Transverse colon (tissue), 4 donors: ENCODE results near the gene EMX2.

Experiments
- EP300 ChIP-seq: sonication (generic); formaldehyde crosslinking; IDR thresholded peaks from one replicate; pipeline ENCODE4 v1.6.1; 2017; ENCODE audit warnings: antibody characterized with exemption, low read depth
- POLR2A ChIP-seq: fragments of 450-650 bp; IDR thresholded peaks from one replicate; pipeline ENCODE4 v1.6.1; 2016; ENCODE audit warnings: antibody characterized with exemption, mild to moderate bottlenecking, moderate library complexity
- POLR2AphosphoS5 ChIP-seq, 3 donors: sonication (generic); formaldehyde crosslinking; IDR thresholded peaks; one replicate each; pipeline ENCODE4 v1.6.1; 2016; ENCODE audit warnings: antibody characterized with exemption in 3 of 3
- TF ChIP-seq, protein P1 (sequence below), 5 experiments: fragments of 200-600 bp in 3 of 5; fragments of 450-650 bp in 2 of 5; sonication (generic) in 3 of 5; IDR thresholded peaks; 1 replicate in 2 of 5; 2 replicates in 3 of 5; pipeline ENCODE4 v1.5.1; 2016 to 2017; ENCODE audit warnings: antibody characterized with exemption in 5 of 5, inconsistent platforms in 3 of 5, mild to moderate bottlenecking in 2 of 5, moderate library complexity in 1 of 5

- TF ChIP-seq, protein P1, sequence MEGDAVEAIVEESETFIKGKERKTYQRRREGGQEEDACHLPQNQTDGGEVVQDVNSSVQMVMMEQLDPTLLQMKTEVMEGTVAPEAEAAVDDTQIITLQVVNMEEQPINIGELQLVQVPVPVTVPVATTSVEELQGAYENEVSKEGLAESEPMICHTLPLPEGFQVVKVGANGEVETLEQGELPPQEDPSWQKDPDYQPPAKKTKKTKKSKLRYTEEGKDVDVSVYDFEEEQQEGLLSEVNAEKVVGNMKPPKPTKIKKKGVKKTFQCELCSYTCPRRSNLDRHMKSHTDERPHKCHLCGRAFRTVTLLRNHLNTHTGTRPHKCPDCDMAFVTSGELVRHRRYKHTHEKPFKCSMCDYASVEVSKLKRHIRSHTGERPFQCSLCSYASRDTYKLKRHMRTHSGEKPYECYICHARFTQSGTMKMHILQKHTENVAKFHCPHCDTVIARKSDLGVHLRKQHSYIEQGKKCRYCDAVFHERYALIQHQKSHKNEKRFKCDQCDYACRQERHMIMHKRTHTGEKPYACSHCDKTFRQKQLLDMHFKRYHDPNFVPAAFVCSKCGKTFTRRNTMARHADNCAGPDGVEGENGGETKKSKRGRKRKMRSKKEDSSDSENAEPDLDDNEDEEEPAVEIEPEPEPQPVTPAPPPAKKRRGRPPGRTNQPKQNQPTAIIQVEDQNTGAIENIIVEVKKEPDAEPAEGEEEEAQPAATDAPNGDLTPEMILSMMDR (IDR thresholded peaks at IDR 0.05) = no peak
- no peak for TF ChIP-seq EP300
- TF ChIP-seq POLR2A = no peak
- no peak for TF ChIP-seq POLR2AphosphoS5 (IDR thresholded peaks at IDR 0.05)
These were observed 8.9 kb upstream of the EMX2 start for GRCh38 chr10:117533507-117534281.
